HG02610 (cell line): ENCODE data around the gene GFRAL.
"Not testable (repeated sequence)": the region's sequence is repeated elsewhere in the genome, so short reads cannot be mapped to it uniquely, and the experiment has no call there.

Experiments used
- ATAC-seq: cut with Tn5 transposase; IDR thresholded peaks from one replicate; pipeline ENCODE4 v1.9.1; 2021; ENCODE audit warnings: mild to moderate bottlenecking, moderate library complexity; ENCODE audit not compliant: unreplicated experiment

Gene GFRAL

GRCh38 chr6:55327169-55327568 is at the start of gene GFRAL:
TSS of gene GFRAL (plus strand) at chr6:55327469. CDS start at chr6:55327555, 86 bp downstream.
- ATAC-seq, result no peak

GRCh38 chr6:55277646-55278045 is 49.6 kb upstream of the GFRAL start:
- ATAC-seq, result no peak

- no peak for ATAC-seq
Observed at GRCh38 chr6:55281215-55281614, 46.1 kb upstream of the GFRAL start.

GRCh38 chr6:55282115-55282514 is 45.2 kb upstream of the GFRAL start:
- no peak for ATAC-seq

- ATAC-seq, result no peak
Observed at GRCh38 chr6:55286824-55287223, 40.4 kb upstream of the GFRAL start.

- no peak for ATAC-seq
Observed at GRCh38 chr6:55290736-55291135, 36.5 kb upstream of the GFRAL start.

- no peak for ATAC-seq
Observed at GRCh38 chr6:55293116-55293515, 34.2 kb upstream of the GFRAL start.

- ATAC-seq, result not testable (repeated sequence)
Observed at GRCh38 chr6:55297214-55297613, 30.1 kb upstream of the GFRAL start.

GRCh38 chr6:55299286-55299985 is 27.8 kb upstream of the GFRAL start:
- no peak for ATAC-seq

GRCh38 chr6:55304747-55305146 is 22.5 kb upstream of the GFRAL start:
- no peak for ATAC-seq

GRCh38 chr6:55319961-55320695 is 7.1 kb upstream of the GFRAL start:
- ATAC-seq, result no peak

- no peak for ATAC-seq
Observed at GRCh38 chr6:55320696-55321086, 6.6 kb upstream of the GFRAL start.

GRCh38 chr6:55377150-55377549 is 49.9 kb downstream of the GFRAL start:
- no peak for ATAC-seq

GRCh38 chr6:55379471-55379870 is 52.2 kb downstream of the GFRAL start:
- no peak for ATAC-seq

GRCh38 chr6:55379895-55380294 is 52.6 kb downstream of the GFRAL start:
- ATAC-seq, result no peak

- ATAC-seq, result no peak
Observed at GRCh38 chr6:55388211-55388610, 60.9 kb downstream of the GFRAL start.

- no peak for ATAC-seq
Observed at GRCh38 chr6:55395871-55396270, 68.6 kb downstream of the GFRAL start.

GRCh38 chr6:55397986-55398385 is 70.7 kb downstream of the GFRAL start:
- ATAC-seq, result no peak

GRCh38 chr6:55399351-55399750 is 72.1 kb downstream of the GFRAL start:
- no peak for ATAC-seq

- ATAC-seq, result no peak
Observed at GRCh38 chr6:55405474-55406235, 78.4 kb downstream of the GFRAL start.

GRCh38 chr6:55410674-55411073 is 83.4 kb downstream of the GFRAL start:
- ATAC-seq, result no peak

GRCh38 chr6:55423933-55424332 is 96.7 kb downstream of the GFRAL start:
- no peak for ATAC-seq
